Retinal pigment epithelial cell (primary cell): Measurements from ENCODE around the gene NSD1.

Experiments used
- DNase-seq: peaks from one replicate; pipeline ENCODE4 v3.0.0-alpha.2; 2010; ENCODE audit warnings: low read depth
- H3K4me3 ChIP-seq: 2 replicates; pipeline ENCODE4 v1.5.1; 2011; ENCODE audit warnings: mild to moderate bottlenecking, low read length, control low read depth, moderate library complexity
- CTCF ChIP-seq: conservative IDR thresholded peaks from 2 replicates; pipeline ENCODE4 v1.5.1; 2011; ENCODE audit warnings: low read depth, low read length, control low read depth, inconsistent platforms

The NSD1 gene

GRCh38 chr5:177299697-177300096 is 166.1 kb downstream of the NSD1 start:
- H3K4me3 ChIP-seq, result no peak overlapping the region
- TF ChIP-seq CTCF, result no peak
- no peak for DNase-seq

- DNase-seq, result no peak
- peak; percentile 30 for TF ChIP-seq CTCF
- H3K4me3 ChIP-seq, result no peak overlapping the region
Measured at GRCh38 chr5:177300236-177300880, 166.8 kb downstream of the NSD1 start.

DNA sequence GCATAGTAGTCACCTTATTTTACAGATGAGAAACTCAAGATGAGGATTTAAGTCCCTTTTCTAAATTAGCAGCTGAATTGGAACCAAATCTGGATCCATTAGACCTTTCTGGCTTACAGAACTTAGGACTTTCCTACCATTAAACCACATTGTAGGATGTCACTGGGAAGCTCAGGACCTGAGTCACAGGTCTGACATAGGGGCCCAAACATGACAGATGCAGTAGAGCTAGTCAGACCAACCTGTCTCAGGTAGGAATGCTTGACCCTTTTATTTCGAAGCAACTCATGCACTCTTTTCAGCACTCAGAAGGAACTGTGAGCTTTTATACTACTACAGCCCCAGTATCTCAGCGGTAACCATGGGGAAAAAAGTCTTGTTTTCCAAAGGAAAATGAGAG is 167.4 kb downstream of the NSD1 start:
- no peak overlapping the region for H3K4me3 ChIP-seq
- TF ChIP-seq CTCF, result no peak

GRCh38 chr5:177301503-177302165 is 168.1 kb downstream of the NSD1 start:
- no peak for TF ChIP-seq CTCF
- H3K4me3 ChIP-seq, result no peak overlapping the region
- DNase-seq, result no peak

More for the DNA sequence above, 167.4 kb downstream of the NSD1 start:
- no peak for DNase-seq

DNA sequence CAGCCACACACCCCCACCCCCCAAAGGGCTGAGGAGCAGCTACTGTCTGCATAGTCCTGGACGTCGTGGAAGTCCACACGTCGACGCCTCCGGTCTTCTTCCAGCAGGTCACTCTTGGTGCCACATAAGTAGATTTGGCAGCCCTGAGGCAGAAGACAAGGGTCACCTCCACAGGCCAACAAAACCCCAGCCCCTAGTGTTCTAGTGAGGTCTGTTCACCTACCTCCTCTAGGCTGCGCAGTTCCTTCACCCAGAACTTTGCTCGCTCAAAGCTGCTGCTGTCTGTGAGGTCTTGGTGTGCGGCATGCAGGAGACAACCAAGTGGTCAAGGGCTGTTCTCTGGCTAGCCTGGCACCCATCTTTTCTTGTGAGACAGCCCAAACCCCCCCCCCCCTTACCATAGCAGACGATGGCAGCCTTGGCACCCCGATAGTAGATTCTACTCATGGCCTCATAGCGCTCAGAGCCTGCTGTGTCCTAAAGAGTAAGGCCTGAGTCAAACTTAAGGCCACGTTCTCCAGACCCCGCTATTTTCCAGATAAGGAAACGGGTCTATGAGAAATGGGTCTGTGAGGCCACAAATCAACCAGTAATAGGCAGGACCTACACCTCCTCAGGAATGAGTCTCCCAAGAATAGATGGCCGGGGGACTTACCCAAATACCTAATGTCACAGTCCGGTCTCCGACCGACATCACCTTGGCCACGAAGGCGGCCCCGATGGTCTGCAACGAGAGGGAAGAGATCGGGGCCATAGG is 169.0 kb downstream of the NSD1 start:
- DNase-seq, result no peak
- TF ChIP-seq CTCF, result peak; percentile 13
- H3K4me3 ChIP-seq, result peak overlapping the region; percentile 98

DNA sequence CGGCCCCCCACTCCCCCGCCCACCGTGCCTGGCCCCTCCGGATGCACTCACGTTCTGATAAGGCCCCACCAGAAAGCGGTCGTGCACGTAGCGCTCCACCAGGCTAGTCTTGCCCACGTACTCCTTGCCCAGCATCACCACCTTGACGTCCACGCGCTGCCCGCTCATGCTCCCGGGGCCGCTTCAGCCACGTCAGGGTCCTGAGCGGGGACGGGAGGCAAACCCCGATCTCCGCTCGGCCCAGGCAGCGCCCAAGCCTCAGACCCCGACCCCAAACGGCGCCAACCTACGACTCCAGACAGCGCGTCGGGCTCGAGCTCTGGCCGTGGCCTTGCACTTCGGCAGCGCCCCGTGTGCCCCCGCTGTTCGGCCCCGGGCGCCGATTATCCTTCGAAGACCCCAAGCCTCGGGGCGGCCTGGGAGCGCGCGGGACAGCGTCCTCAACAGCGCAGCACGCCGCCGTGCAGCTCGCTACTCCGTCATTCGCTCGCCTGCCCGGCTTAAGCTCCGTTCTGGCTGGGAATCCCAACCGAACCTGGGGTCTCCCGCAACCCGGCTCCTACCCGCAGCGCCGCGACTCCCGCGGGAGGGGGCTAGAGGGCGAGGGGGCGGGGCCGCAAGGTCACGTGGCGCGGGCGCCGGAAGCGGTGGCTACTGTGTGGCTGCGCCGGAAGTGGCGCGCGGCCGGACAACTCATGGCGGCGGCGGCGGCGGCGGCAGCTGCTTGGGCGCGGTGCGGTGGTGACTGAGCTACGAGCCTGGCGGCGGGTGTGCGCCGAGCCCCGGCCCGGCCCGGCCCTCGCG is 169.8 kb downstream of the NSD1 start, which contains the start of the genes PRELID1 and RAB24:
Gene PRELID1 (plus strand): TSS at position 679 of the 804 bp plus-strand sequence. CDS start 187 bp downstream, outside the sequence.
Gene RAB24 (minus strand): TSS at position 599 of the 804 bp plus-strand sequence. CDS start 431 bp downstream, at position 168.
- TF ChIP-seq CTCF, result no peak
- DNase-seq, result peak; percentile 27
- H3K4me3 ChIP-seq, result peak within 1 kb of the TSS; percentile 98
